Measurements from ENCODE around the gene UBTF. TPM values are rescaled to one million over a fixed set of nuclear protein-coding genes. Genes with fewer than 3 reads are reported as not detected.

Gene UBTF
- total and polyA plus RNA-seq, 2 of the 8 experiments (the other 6 are each of a cell fraction or from before 2014, with no cell fraction given) = 14.7 to 106 TPM

DNA sequence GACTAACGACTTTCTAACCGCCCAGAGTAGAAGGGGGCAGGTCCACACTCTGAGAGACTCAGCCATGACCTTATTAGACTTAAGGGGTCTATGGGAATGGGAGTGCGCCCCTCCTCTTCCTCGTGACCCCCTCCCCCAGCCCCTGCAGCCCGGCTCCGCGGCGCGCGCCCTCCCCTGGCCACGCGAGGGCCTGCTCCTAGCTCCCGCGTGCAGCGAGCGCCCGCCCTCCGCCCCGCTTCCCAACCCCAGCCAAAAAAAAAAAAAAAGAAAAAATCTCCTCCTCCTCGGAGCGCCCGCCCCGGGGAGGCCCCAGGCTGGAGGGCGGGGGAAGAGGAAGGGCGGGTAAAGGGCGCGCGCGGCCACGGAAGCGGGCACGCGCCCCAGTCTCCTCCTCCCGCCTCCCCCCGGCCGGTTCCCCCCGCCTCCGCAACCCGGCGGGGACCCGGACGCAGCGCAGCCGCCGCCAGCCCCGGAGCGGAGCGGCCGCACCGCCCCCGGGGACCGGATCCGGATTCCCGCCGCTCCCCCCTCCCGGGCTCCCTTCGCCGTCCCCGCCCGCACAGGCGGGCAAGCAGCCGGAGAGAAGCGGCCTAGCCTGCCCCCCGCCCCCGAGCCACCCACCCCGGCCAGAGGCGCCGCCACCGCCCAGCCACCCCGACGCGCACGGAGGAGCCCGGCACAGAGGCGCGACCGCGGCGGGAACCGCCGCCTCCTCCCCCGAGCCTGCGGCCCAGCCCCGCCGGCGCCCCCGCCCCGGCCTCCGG is 949 bp downstream of the UBTF start:
- peak overlapping the region; percentile 87 to 98 for H3K4me2 ChIP-seq (ENCODE audit: insufficient read depth in 1 of 2, low read depth in 2 of 2, low read length in 2 of 2)
- H2BK12ac ChIP-seq (ENCODE audit: low read depth, low read length) = peak overlapping the region; percentile 92; the same call in 1 of the 2 replicates
- H2BK15ac ChIP-seq (ENCODE audit: low read length) = peak overlapping the region; percentile 37; the same call in 1 of the 2 replicates
- H3K9ac ChIP-seq (replicated peaks in 1 of 4; ENCODE audit: extremely low read depth in 1 of 4, low read depth in 3 of 4, low read length in 3 of 4) = peak overlapping the region; percentile 59 to 96 (median 88)
- H3K23me2 ChIP-seq (ENCODE audit: low read depth, low read length) = peaks cover 21% of the 10 kb centered on the region
- DNase-seq (ENCODE audit: low read depth in 1 of 2, low spot score in 2 of 2) (peak in 1 of 2 experiments; percentile 83), FAIRE-seq (no peak)
- no peak overlapping the region for H2AFZ ChIP-seq (ENCODE audit: low read length)
- H2BK5ac ChIP-seq (ENCODE audit: low read depth, low read length) = peak overlapping the region; percentile 97
- H2BK120ac ChIP-seq (replicated peaks; ENCODE audit: low read depth, low read length) = peak overlapping the region; percentile 51
- H3K4me1 ChIP-seq (replicated peaks in 1 of 4; ENCODE audit: control insufficient read depth in 3 of 4, insufficient read depth in 4 of 4, low read length in 3 of 4) = peaks cover 4 to 21% (median 5%) of the 10 kb centered on the region in 4 experiments; a peak in 6 of 7 replicates
- no peaks in the 10 kb centered on the region for H3K9me3 ChIP-seq (ENCODE audit: insufficient read depth in 2 of 2, low read depth in 1 of 2, low read length in 1 of 2)
- peak overlapping the region; percentile 29 for H4K8ac ChIP-seq (ENCODE audit: extremely low read depth, insufficient read depth, low read length)
- H3K14ac ChIP-seq (ENCODE audit: insufficient read length) = no peak overlapping the region
- peak overlapping the region; percentile 76; the same call in 1 of the 2 replicates for H3K27ac ChIP-seq (ENCODE audit: low read depth, low read length)
- peaks cover 20 to 33% (median 29%) of the 10 kb centered on the region in 4 experiments; a peak in 7 of 8 replicates for H3K36me3 ChIP-seq (ENCODE audit: control insufficient read depth in 2 of 4, insufficient read depth in 4 of 4, low read length in 3 of 4)
- peak overlapping the region; percentile 67 to 100 (median 84) for H3K4me3 ChIP-seq (ENCODE audit: extremely low read depth in 1 of 4, insufficient read depth in 2 of 4, low read depth in 3 of 4, low read length in 4 of 4)
- WGBS, 2 experiments (ENCODE audit: extremely low coverage in 1 of 2, insufficient coverage in 1 of 2, insufficient read length in 1 of 2, insufficient replicate concordance in 2 of 2, low coverage in 1 of 2, low lambda C conversion rate in 2 of 2, missing lambda C conversion rate in 1 of 2) = 4% methylated on average over 2 of the region's 89 CpGs; no CpG with 5 or more reads in 1 of the 2 experiments
- no peak overlapping the region for H3K23ac ChIP-seq (ENCODE audit: insufficient read length)
- peak overlapping the region; percentile 98 for H3K4ac ChIP-seq (replicated peaks; ENCODE audit: insufficient read length, low read depth, low read length)
- H2BK20ac ChIP-seq (ENCODE audit: low read length) = no peak overlapping the region
- ChIA-PET CTCF (ENCODE audit: partially characterized antibody) (interaction anchor here (0.6 to 2.3 kb wide), 11 partner anchors 10 to 133 kb away, joined by 3 to 10 read pairs (median 3); partner anchors contain the start of gene GRN), POLR2A (ENCODE audit: partially characterized antibody) (interaction anchor here (0.6 to 4.9 kb wide), 12 partner anchors 8 to 133 kb away, joined by 3 to 58 read pairs (median 4); partner anchors contain the start of gene SLC25A39)
- peak overlapping the region; percentile 25; the same call in 1 of the 2 replicates for H3K18ac ChIP-seq (ENCODE audit: extremely low read depth, low read length)
- H3K79me2 ChIP-seq (ENCODE audit: control insufficient read depth in 1 of 2, insufficient read depth in 2 of 2, low read length in 2 of 2) = peaks cover 11 to 23% of the 10 kb centered on the region in 2 experiments
- no peaks in the 10 kb centered on the region for H3K27me3 ChIP-seq (replicated peaks in 1 of 4; ENCODE audit: control insufficient read depth in 3 of 4, extremely low read depth in 1 of 4, insufficient read depth in 3 of 4, low read length in 3 of 4)
- H4K91ac ChIP-seq (replicated peaks; ENCODE audit: insufficient read length, low read length) = peak overlapping the region; percentile 88
- peak overlapping the region; percentile 93 for H4K5ac ChIP-seq (ENCODE audit: insufficient read length, low read depth, low read length)
- H2AK5ac ChIP-seq (ENCODE audit: low read depth, low read length) = no peak overlapping the region
- H3K56ac ChIP-seq (replicated peaks; ENCODE audit: insufficient read length, low read depth, low read length) = peak overlapping the region; percentile 56
- peaks cover 0 to 8% of the 10 kb centered on the region in 2 experiments for H4K20me1 ChIP-seq (replicated peaks in 1 of 2; ENCODE audit: control insufficient read depth in 1 of 2, insufficient read depth in 2 of 2, low read length in 2 of 2)
- H3K79me1 ChIP-seq (ENCODE audit: low read depth, low read length) = peaks cover 9% of the 10 kb centered on the region
- TF ChIP-seq CEBPB (IDR thresholded peaks at IDR 0.05; ENCODE audit: low read depth, low read length) (no peak), MAX (IDR thresholded peaks at IDR 0.05) (peak; percentile 69), EP300 (IDR thresholded peaks at IDR 0.05; ENCODE audit: borderline replicate concordance in 1 of 2, low read depth in 2 of 2, low read length in 2 of 2) (0 out of 3 replicates have a peak, but pooled peaks of 1 of the 2 experiments have one; percentile 19), SAP30 (IDR thresholded peaks at IDR 0.05; ENCODE audit: insufficient read depth, insufficient replicate concordance, low read length) (no peak), E2F6 (IDR thresholded peaks at IDR 0.05) (0 out of 2 replicates have a peak, but pooled peaks have one; percentile 12), TAF7 (optimal IDR thresholded peaks at IDR 0.05; ENCODE audit: borderline replicate concordance, low read depth, low read length) (peak; percentile 0)
